NB4 (cell line): ENCODE measurements around the gene CSPG5.

Source experiments
- DNase-seq: peaks from one replicate; pipeline ENCODE4 v3.0.0; 2010; ENCODE audit warnings: low read depth
- H3K4me3 ChIP-seq: one replicate; pipeline ENCODE4 v1.5.1; 2011; ENCODE audit warnings: mild to moderate bottlenecking, low read depth, low read length, moderate library complexity
- MYC ChIP-seq: IDR thresholded peaks from 2 replicates; pipeline ENCODE4 v1.6.1; 2011; ENCODE audit warnings: low read depth, low read length
- POLR2A ChIP-seq: IDR thresholded peaks from 2 replicates; pipeline ENCODE4 v1.6.1; 2011; ENCODE audit warnings: mild to moderate bottlenecking; ENCODE audit not compliant: insufficient read length; ENCODE audit errors: extremely low read depth
- TF ChIP-seq, protein P1 (sequence below): IDR thresholded peaks from one replicate; pipeline ENCODE4 v1.5.1; 2012; ENCODE audit warnings: low read depth, low read length
- TF ChIP-seq, protein P2 (sequence below): IDR thresholded peaks from 2 replicates; pipeline ENCODE4 v1.6.1; 2011; ENCODE audit warnings: low read depth, low read length

CSPG5 gene

DNA sequence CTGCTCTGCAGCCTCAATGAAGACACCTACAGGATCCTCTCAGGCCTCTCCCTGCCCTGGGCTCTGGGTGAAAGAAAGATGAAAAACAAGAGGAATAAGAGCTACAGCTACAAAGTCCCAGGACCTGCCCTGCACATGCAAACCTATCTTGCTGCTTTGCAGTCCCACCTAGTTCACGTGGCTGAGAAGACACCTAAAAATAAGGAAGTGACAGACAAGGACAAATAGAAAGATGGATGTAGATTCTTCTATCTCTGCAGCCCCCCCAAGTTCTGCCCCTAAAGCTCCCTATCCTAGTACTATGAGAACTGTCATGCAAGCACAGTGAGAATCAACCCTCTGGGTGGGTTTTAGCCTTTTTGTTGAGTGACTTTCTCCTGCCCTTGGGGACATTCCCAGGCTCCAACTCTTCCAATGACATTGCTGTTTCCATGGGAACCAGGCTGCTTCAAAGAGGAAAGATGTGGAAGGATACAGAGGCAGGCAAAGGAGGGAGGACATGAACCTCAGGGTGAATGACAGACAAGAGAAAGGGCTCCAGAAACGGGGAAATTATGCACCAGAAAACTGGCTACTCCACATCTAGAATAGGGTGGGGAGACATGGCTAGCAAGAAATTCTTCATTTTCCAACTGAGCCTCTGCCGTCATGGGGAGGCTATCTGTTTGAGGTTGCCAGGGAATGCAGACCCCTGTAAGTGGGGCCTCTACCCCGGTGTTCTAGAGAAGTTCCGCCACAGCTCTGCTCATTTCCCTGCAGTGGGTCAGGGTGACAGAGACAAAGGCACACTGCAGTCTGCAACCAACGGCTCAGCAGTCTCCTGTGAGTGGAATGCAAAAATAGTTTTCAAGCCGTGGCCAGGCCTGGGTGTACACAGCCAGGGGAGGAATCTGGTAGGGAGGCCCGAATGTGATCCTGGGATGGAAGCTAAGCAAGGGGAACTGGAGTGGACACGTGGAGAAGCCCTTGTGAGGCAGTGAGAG, 5.2 kb downstream of the CSPG5 start:
- DNase-seq = no peak
- H3K4me3 ChIP-seq = no peak overlapping the region
- TF ChIP-seq MYC (no peak), POLR2A (no peak)
- TF ChIP-seq, protein P1, sequence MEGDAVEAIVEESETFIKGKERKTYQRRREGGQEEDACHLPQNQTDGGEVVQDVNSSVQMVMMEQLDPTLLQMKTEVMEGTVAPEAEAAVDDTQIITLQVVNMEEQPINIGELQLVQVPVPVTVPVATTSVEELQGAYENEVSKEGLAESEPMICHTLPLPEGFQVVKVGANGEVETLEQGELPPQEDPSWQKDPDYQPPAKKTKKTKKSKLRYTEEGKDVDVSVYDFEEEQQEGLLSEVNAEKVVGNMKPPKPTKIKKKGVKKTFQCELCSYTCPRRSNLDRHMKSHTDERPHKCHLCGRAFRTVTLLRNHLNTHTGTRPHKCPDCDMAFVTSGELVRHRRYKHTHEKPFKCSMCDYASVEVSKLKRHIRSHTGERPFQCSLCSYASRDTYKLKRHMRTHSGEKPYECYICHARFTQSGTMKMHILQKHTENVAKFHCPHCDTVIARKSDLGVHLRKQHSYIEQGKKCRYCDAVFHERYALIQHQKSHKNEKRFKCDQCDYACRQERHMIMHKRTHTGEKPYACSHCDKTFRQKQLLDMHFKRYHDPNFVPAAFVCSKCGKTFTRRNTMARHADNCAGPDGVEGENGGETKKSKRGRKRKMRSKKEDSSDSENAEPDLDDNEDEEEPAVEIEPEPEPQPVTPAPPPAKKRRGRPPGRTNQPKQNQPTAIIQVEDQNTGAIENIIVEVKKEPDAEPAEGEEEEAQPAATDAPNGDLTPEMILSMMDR = no peak
- TF ChIP-seq, protein P2, sequence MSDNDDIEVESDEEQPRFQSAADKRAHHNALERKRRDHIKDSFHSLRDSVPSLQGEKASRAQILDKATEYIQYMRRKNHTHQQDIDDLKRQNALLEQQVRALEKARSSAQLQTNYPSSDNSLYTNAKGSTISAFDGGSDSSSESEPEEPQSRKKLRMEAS = no peak

DNA sequence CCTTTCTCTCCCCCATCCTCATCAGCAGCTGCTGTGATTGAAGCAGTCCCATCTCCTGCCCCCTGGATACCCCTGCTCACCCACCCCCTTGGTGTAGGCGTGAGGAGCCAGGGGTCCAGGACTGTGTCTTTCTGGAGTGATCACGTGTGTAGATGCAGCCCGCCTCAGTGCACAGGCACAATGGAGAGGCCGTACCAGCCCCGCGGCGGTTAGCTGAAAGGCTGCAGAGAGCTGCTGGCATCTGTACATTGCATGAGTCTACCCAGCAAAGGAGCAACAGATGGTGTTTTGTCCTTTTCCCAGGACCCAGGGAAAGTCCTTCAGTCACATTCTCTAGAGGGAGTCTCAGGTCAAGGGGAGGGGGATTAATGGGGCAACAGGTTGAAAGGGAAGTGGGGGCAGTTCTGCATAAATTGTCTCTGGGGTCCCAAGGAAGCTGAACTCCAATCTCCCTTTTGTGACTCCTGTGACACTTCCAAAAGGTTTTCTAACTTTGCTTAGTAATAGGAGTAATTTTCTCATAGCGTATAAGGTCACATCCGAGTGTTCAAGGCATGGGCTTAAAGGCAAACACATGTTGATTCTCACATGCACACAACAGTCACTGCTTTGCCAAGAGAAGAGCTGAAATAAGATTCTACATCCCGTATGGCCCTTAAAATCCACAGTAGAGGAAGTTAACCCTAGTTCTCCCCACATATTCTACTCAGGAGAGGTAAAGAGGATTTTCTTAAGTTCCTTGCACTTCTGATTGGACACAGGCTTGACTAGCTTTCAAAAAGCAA, 7.1 kb downstream of the CSPG5 start:
- H3K4me3 ChIP-seq = no peak overlapping the region
- DNase-seq = no peak
- TF ChIP-seq, protein P1 = no peak
- TF ChIP-seq MYC = no peak
- TF ChIP-seq, protein P2 = no peak
- no peak for TF ChIP-seq POLR2A

DNA sequence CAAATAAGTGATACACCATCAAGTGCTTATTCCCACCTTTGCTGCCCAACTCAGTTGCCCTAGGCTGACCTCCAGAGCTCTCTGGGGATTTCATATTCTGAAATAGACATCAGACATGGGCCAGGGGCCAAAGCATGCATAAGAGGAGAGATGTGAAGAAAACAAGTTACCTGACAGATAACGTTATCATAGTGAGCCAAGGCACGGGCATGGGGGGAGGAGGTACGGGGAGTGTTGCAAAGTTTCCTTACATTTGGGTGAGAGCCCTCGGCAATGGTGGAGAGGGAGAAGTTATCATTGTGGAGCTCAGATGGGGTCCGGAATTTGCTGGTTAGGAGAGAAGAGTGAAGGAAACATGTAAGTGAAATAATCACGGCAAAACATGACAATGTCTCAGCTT, 9.8 kb downstream of the CSPG5 start:
- no peak overlapping the region for H3K4me3 ChIP-seq
- no peak for TF ChIP-seq MYC
- TF ChIP-seq, protein P1 = no peak
- TF ChIP-seq, protein P2 = no peak
- DNase-seq = no peak

DNA sequence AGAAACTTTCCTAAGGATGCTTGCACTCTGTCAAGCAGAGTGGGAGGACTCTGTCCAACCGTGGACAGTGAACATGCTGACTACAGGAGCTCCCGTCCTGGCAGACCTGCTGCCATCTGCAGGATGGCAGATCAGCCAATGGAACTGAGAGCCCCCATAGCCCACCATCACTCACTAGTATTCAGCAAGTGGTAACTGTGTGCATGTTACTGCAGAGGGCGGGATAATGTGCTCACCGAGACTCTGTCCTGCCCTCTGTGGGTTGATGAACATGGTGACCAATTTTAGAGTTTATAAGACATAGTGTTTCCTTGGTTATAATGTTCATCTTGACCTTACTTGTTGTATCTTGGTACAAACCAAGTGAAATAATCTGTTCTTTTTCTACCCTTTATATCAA, 11.5 kb downstream of the CSPG5 start:
- H3K4me3 ChIP-seq = no peak overlapping the region
- DNase-seq = no peak
- TF ChIP-seq POLR2A (no peak), MYC (no peak)
- TF ChIP-seq, protein P1 = no peak
- TF ChIP-seq, protein P2 = no peak

DNA sequence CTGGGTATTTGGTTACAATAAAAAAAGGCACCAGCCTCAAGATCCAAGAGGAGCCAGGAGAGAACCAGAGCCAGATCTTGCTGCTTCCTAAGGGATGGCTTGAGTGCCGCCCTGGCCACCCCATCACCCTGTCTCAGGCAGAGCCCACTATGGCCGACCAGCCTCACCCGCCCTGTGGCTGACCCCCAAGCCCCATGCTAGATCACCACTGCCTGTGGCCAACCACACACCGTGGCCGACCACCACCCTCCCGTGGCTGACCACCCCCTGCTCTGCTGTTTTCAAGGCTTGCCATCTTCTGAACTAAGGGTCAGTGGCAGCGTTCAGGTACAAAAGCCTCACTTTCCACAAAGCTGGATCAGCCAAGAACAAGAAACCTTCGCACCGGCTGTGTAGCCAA, 12.0 kb downstream of the CSPG5 start:
- TF ChIP-seq POLR2A (no peak), MYC (no peak)
- TF ChIP-seq, protein P2 = no peak
- TF ChIP-seq, protein P1 = no peak
- DNase-seq = no peak
- no peak overlapping the region for H3K4me3 ChIP-seq
